ENCODE measurements around the gene SKI. TPM values are rescaled to one million over a fixed set of nuclear protein-coding genes. Genes with fewer than 3 reads are reported as not detected.

Gene SKI
- polyA plus RNA-seq, 3 donors: 0.20 to 6.6 (median 0.25) TPM

- Histone ChIP-seq H2AFZ (ENCODE audit: insufficient read depth, low read depth, low read length, poor library complexity, severe bottlenecking) (no peak overlapping the region), H3K4me3 (replicated peaks in 1 of 3; ENCODE audit: low read depth in 2 of 3, low read length in 3 of 3) (peak overlapping the region in 1 of 3 experiments; percentile 68), H3K9me3 (replicated peaks in 1 of 2; ENCODE audit: control insufficient read depth in 1 of 2, insufficient read depth in 1 of 2, low read length in 2 of 2) (no peaks in the 10 kb centered on the region), H3K79me2 (ENCODE audit: insufficient read depth, low read length) (peaks cover 79% of the 10 kb centered on the region), H3K36me3 (replicated peaks in 1 of 2; ENCODE audit: control insufficient read depth in 1 of 2, insufficient read depth in 2 of 2, low read length in 2 of 2) (no peaks in the 10 kb centered on the region), H3K27ac (ENCODE audit: low read depth in 1 of 2, low read length in 2 of 2) (no peak overlapping the region), H3K4me1 (ENCODE audit: control insufficient read depth in 1 of 2, insufficient read depth in 2 of 2, low read length in 2 of 2) (peaks cover 42 to 63% of the 10 kb centered on the region in 2 donors), H3K4me2 (replicated peaks; ENCODE audit: extremely low read depth, low read length, poor library complexity, severe bottlenecking) (peak overlapping the region; percentile 75), H3K9ac (ENCODE audit: insufficient read depth, low read length, poor library complexity, severe bottlenecking) (no peak overlapping the region), H4K20me1 (ENCODE audit: insufficient read depth, low read length) (peaks cover 98% of the 10 kb centered on the region), H3K27me3 (ENCODE audit: control insufficient read depth in 2 of 2, insufficient read depth in 2 of 2, low read length in 2 of 2) (peaks cover 0 to 65% of the 10 kb centered on the region in 2 donors)
- no peak for DNase-seq
- Mint-ChIP-seq H3K27me3 (ENCODE audit: low read depth in 3 of 3) (peaks cover 63 to 80% (median 74%) of the 10 kb centered on the region in 3 donors), H3K4me3 (peak overlapping the region; percentile 52 to 60), H3K9me3 (peaks cover 0 to 7% (median 2%) of the 10 kb centered on the region in 7 donors), H3K36me3 (peaks cover 49 to 55% of the 10 kb centered on the region in 2 donors), H3K27ac (peak overlapping the region in 5 of 7 donors; percentile 73 to 89 (median 88)), H3K4me1 (peaks cover 60% of the 10 kb centered on the region)
- intact Hi-C loops (cut with micrococcal nuclease): loop anchor here (2.0 to 5.0 kb wide), 2 partner anchors 34 to 35 kb away; no protein-coding TSS in a partner anchor
- 46% methylated on average over 3 of the region's 5 CpGs for WGBS (ENCODE audit: insufficient coverage)
- no peak for TF ChIP-seq CTCF (IDR thresholded peaks at IDR 0.05)
Observed at GRCh38 chr1:2291577-2291976, 63.5 kb downstream of the SKI start.

- H3K9me3 Mint-ChIP-seq: peaks cover 0 to 5% (median 2%) of the 10 kb centered on the region in 7 donors
- H2AFZ ChIP-seq (ENCODE audit: insufficient read depth, low read depth, low read length, poor library complexity, severe bottlenecking): no peak overlapping the region
- H3K27me3 Mint-ChIP-seq (ENCODE audit: low read depth in 3 of 3): peaks cover 62 to 79% (median 74%) of the 10 kb centered on the region in 3 donors
- H3K79me2 ChIP-seq (ENCODE audit: insufficient read depth, low read length): peaks cover 91% of the 10 kb centered on the region
- intact Hi-C loops (cut with micrococcal nuclease): loop anchor here in 1 of 2 donors (5.0 kb wide), 1 partner anchor 36 kb away; no protein-coding TSS in a partner anchor
- H3K4me2 ChIP-seq (replicated peaks; ENCODE audit: extremely low read depth, low read length, poor library complexity, severe bottlenecking): no peak overlapping the region
- no peak for TF ChIP-seq CTCF (IDR thresholded peaks at IDR 0.05)
- no peak for DNase-seq
- H3K27ac ChIP-seq (ENCODE audit: low read depth in 1 of 2, low read length in 2 of 2): no peak overlapping the region
- no peaks in the 10 kb centered on the region for H3K36me3 ChIP-seq (replicated peaks in 1 of 2; ENCODE audit: control insufficient read depth in 1 of 2, insufficient read depth in 2 of 2, low read length in 2 of 2)
- H3K36me3 Mint-ChIP-seq: peaks cover 56 to 65% of the 10 kb centered on the region in 2 donors
- H3K4me3 Mint-ChIP-seq: peak overlapping the region in 1 of 2 donors; percentile 83
- H3K9me3 ChIP-seq (replicated peaks in 1 of 2; ENCODE audit: control insufficient read depth in 1 of 2, insufficient read depth in 1 of 2, low read length in 2 of 2): no peaks in the 10 kb centered on the region
- peaks cover 0 to 75% of the 10 kb centered on the region in 2 donors for H3K27me3 ChIP-seq (ENCODE audit: control insufficient read depth in 2 of 2, insufficient read depth in 2 of 2, low read length in 2 of 2)
- H3K9ac ChIP-seq (ENCODE audit: insufficient read depth, low read length, poor library complexity, severe bottlenecking): no peak overlapping the region
- H3K4me3 ChIP-seq (replicated peaks in 1 of 3; ENCODE audit: low read depth in 2 of 3, low read length in 3 of 3): no peak overlapping the region
- peaks cover 98% of the 10 kb centered on the region for H4K20me1 ChIP-seq (ENCODE audit: insufficient read depth, low read length)
- H3K27ac Mint-ChIP-seq: peak overlapping the region in 1 of 7 donors; percentile 11
- 88% methylated on average over 27 of the region's 30 CpGs for WGBS (ENCODE audit: insufficient coverage)
- peaks cover 61% of the 10 kb centered on the region for H3K4me1 Mint-ChIP-seq
- peaks cover 42 to 65% of the 10 kb centered on the region in 2 donors for H3K4me1 ChIP-seq (ENCODE audit: control insufficient read depth in 1 of 2, insufficient read depth in 2 of 2, low read length in 2 of 2)
Observed at GRCh38 chr1:2292725-2293450, 64.8 kb downstream of the SKI start.

Data from CD14-positive monocyte (primary cell).